Suprapubic skin (tissue), 4 donors: ENCODE results near the gene CLMP. TPM values are rescaled to one million over a fixed set of nuclear protein-coding genes. Genes with fewer than 3 reads are reported as not detected.

Experiments
- DNase-seq, 2 donors: peaks; one replicate each; pipeline ENCODE4 v3.0.0-alpha.2; 2019; ENCODE audit warnings: low spot score in 2 of 2
- H3K27ac ChIP-seq: fragments of 200-600 bp; sonication (generic); one replicate; pipeline ENCODE4 v1.5.1; 2019
- H3K27me3 ChIP-seq: fragments of 200-600 bp; sonication (generic); one replicate; pipeline ENCODE4 v1.5.1; 2019
- H3K36me3 ChIP-seq: fragments of 200-600 bp; sonication (generic); one replicate; pipeline ENCODE4 v1.5.1; 2019
- H3K4me1 ChIP-seq: fragments of 200-600 bp; sonication (generic); one replicate; pipeline ENCODE4 v1.5.1; 2019
- H3K4me3 ChIP-seq: fragments of 200-600 bp; sonication (generic); one replicate; pipeline ENCODE4 v1.5.1; 2019; ENCODE audit warnings: mild to moderate bottlenecking
- H3K9me3 ChIP-seq: fragments of 200-600 bp; sonication (generic); one replicate; pipeline ENCODE4 v1.5.1; 2019
- EP300 ChIP-seq: sonication (generic); formaldehyde crosslinking; IDR thresholded peaks from one replicate; pipeline ENCODE4 v1.6.1; 2017; ENCODE audit warnings: antibody characterized with exemption
- POLR2A ChIP-seq, 2 donors: fragments of 450-650 bp; IDR thresholded peaks; one replicate each; pipeline ENCODE4 v1.6.1; 2017; ENCODE audit warnings: antibody characterized with exemption in 2 of 2, mild to moderate bottlenecking in 2 of 2, moderate library complexity in 2 of 2
- POLR2AphosphoS5 ChIP-seq, 3 donors: sonication (generic); formaldehyde crosslinking; IDR thresholded peaks; one replicate each; pipeline ENCODE4 v1.6.1; 2017; ENCODE audit warnings: antibody characterized with exemption in 3 of 3
- WGBS: methylation state at CpG from one replicate; pipeline ENCODE4 v1.1.5; 2018; 5-methylcytosine and 5-hydroxymethylcytosine counted together
- total RNA-seq, 4 donors: library from RNA; depleted of rRNA; stranded (reverse); fragments of >200 nt; gene quantifications; one replicate each; pipeline ENCODE4 v1.1.0, GENCODE V29; 2016
- TF ChIP-seq, protein P1 (sequence below), 2 donors: fragments of 200-600 bp in 1 of 2; fragments of 450-650 bp in 1 of 2; sonication (generic) in 1 of 2; IDR thresholded peaks; one replicate each; pipeline ENCODE4 v1.5.1; 2016 to 2019; ENCODE audit warnings: antibody characterized with exemption in 2 of 2, mild to moderate bottlenecking in 1 of 2, moderate library complexity in 1 of 2

The CLMP gene
- total RNA-seq, 4 donors from 2014 or later: 17.5 to 26.9 (median 19.9) TPM

DNA sequence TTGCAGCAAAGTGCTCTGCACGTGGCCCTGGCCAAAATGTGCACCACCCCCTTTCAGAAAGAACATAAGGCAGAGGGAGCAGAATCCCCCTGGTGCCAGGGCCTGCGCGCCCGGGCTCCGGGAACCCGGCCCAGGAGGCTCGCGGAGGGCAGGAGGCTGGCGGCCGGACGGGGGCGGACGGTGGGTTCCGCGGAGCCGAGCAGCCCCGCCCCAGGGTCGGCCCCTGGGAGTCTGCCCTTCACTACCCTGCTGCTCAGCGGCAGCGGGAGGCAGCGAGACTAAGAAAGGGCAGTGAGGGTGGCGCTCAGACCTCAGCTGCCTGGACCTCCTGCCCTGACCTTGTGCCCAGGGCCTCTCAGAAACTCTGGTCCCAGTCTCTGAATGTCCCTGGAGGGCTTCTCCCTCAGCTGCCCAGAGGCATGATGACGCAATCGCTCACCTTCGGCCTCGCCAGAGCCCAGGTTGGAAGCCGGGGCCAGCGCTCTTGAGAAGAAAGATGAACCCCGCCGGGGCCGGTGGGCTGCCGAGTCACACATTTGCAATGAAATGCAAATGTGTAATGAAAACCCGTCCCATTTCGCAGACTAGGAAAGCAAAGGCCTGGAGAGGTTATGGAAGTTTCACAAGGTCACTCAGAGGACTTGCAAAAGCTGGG lies 1.1 kb upstream of the CLMP start:
- Histone ChIP-seq H3K27me3 (peaks cover 60% of the 10 kb centered on the region), H3K4me3 (peak overlapping the region; percentile 59), H3K27ac (no peak overlapping the region), H3K4me1 (peaks cover 21% of the 10 kb centered on the region), H3K9me3 (no peaks in the 10 kb centered on the region), H3K36me3 (no peaks in the 10 kb centered on the region)
- no peak for DNase-seq
- TF ChIP-seq EP300 (no peak), POLR2AphosphoS5 (IDR thresholded peaks at IDR 0.05) (no peak), POLR2A (IDR thresholded peaks at IDR 0.05) (no peak)
- TF ChIP-seq, protein P1, sequence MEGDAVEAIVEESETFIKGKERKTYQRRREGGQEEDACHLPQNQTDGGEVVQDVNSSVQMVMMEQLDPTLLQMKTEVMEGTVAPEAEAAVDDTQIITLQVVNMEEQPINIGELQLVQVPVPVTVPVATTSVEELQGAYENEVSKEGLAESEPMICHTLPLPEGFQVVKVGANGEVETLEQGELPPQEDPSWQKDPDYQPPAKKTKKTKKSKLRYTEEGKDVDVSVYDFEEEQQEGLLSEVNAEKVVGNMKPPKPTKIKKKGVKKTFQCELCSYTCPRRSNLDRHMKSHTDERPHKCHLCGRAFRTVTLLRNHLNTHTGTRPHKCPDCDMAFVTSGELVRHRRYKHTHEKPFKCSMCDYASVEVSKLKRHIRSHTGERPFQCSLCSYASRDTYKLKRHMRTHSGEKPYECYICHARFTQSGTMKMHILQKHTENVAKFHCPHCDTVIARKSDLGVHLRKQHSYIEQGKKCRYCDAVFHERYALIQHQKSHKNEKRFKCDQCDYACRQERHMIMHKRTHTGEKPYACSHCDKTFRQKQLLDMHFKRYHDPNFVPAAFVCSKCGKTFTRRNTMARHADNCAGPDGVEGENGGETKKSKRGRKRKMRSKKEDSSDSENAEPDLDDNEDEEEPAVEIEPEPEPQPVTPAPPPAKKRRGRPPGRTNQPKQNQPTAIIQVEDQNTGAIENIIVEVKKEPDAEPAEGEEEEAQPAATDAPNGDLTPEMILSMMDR (IDR thresholded peaks at IDR 0.05): no peak
- WGBS: 65% methylated on average over 12 of the region's 34 CpGs

DNA sequence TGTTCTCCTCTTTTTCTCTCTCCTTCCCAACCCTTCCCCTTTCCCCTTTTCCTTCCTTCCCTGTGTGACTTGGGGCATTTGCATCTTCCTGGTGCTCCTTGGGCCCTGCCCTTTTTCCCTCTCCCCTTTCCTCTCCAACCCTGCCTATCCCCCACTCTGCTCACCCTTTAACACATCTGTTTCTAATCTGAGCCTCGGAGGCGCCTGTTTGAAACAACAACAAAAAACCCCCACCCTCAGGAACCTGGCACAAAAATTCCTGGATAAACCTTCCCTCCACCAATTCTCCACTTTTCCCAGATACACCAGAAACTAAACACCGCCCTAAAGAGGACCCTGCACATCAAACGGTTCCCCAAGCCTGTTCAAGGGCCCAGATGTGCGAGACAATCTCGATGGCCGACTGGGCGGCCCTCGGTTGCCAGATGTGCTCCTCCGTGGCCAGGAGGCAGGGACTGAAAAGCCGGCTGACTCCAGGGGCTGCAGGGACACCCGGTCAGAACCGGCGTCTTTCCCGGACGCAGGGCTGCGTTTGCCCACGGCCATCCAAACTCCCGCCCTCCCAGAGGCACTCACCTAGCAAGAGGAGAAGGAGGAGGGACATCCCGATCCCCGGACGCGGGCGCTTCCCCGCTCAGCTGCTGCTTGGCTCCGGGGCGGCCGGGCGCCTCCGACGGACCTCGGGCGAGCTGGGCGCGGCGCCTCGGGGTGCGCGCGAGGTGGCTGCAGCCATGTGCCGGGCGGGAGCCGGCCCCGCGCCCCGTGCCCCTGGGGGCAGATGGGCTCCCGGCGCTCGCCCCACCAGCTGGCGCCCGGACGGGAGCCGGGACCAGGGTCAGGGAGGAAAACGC lies 486 bp downstream of the CLMP start:
- H3K4me3 ChIP-seq: peak overlapping the region; percentile 59
- no peaks in the 10 kb centered on the region for H3K36me3 ChIP-seq
- H3K9me3 ChIP-seq: no peaks in the 10 kb centered on the region
- DNase-seq: no peak
- no peak for TF ChIP-seq POLR2AphosphoS5 (IDR thresholded peaks at IDR 0.05)
- TF ChIP-seq, protein P1 (IDR thresholded peaks at IDR 0.05): no peak
- no peak for TF ChIP-seq POLR2A (IDR thresholded peaks at IDR 0.05)
- WGBS: 15% methylated on average over 8 of the region's 54 CpGs
- H3K27ac ChIP-seq: peak overlapping the region; percentile 89
- peaks cover 54% of the 10 kb centered on the region for H3K27me3 ChIP-seq
- peaks cover 21% of the 10 kb centered on the region for H3K4me1 ChIP-seq

DNA sequence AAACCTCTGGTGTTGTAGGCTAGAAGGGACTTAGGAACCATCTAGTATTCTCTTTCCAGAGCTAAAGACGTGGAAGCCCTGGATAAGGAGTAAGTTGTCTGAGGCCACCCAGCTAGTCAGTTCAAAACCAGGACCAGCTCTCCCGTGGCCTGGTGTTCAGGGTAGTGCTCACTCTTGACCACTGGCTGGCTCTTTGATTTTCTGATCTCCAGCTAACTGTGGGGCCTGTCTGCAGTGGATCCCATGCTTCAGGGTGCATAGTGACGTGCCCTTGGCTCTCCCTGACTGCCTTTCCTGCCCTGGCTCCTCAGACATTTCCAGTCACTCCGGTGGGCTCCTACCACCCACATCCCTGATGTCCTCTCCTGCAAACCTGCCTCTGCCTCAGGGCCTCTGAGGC lies 1.3 kb downstream of the CLMP start:
- peaks cover 54% of the 10 kb centered on the region for H3K27me3 ChIP-seq
- H3K27ac ChIP-seq: peak overlapping the region; percentile 89
- TF ChIP-seq, protein P1 (IDR thresholded peaks at IDR 0.05): no peak
- TF ChIP-seq POLR2A (IDR thresholded peaks at IDR 0.05) (no peak), POLR2AphosphoS5 (IDR thresholded peaks at IDR 0.05) (no peak), EP300 (no peak)
- H3K4me3 ChIP-seq: peak overlapping the region; percentile 59
- no peak for DNase-seq
- H3K4me1 ChIP-seq: peaks cover 21% of the 10 kb centered on the region
- 58% methylated on average over 4 of the region's 4 CpGs for WGBS
- no peaks in the 10 kb centered on the region for H3K36me3 ChIP-seq
- no peaks in the 10 kb centered on the region for H3K9me3 ChIP-seq

DNA sequence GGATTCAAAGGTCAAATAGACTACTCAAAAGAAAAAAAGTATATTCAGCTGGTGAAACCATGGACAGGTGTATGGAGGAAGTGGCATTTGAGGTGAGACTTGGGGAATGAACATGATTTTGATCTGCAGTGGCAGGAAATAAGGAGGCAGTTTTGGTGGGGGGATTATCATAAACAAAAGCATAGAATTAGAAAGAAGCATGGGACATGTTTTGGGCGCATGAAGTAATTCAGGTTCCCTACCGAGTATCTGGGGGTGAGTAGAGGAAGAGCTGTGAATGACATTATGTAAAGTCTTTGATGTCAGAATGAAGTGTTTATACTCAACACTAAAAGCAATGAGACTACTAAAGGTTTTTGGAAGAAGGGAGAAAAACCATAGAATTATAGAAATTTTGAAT lies 3.1 kb downstream of the CLMP start:
- 83% methylated on average over 2 of the region's 2 CpGs for WGBS
- DNase-seq: no peak
- no peaks in the 10 kb centered on the region for H3K9me3 ChIP-seq
- TF ChIP-seq POLR2AphosphoS5 (IDR thresholded peaks at IDR 0.05) (no peak), POLR2A (IDR thresholded peaks at IDR 0.05) (no peak), EP300 (no peak)
- TF ChIP-seq, protein P1 (IDR thresholded peaks at IDR 0.05): no peak
- H3K27ac ChIP-seq: no peak overlapping the region
- H3K36me3 ChIP-seq: no peaks in the 10 kb centered on the region
- H3K4me1 ChIP-seq: peaks cover 21% of the 10 kb centered on the region
- peaks cover 45% of the 10 kb centered on the region for H3K27me3 ChIP-seq
- H3K4me3 ChIP-seq: no peak overlapping the region

DNA sequence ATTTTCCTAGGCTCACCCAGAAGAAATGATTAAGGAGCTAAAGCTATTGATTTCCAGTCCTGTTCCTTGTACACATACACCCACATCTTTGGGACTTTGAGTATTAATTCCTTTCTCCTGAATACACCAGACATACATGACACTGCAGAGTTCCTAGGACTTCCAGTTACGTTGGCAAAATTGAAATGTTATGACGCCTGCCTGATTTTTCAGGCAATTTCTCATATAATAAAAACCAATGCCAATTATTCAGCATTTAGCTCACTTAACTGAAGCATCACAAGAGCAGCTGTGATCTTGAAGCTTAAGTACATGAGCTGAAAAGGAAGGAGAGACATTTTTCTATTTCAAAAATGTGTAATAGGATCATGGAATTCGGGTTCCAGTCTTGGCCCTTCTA lies 4.5 kb downstream of the CLMP start:
- H3K4me1 ChIP-seq: peaks cover 15% of the 10 kb centered on the region
- no peak for DNase-seq
- H3K4me3 ChIP-seq: no peak overlapping the region
- peaks cover 35% of the 10 kb centered on the region for H3K27me3 ChIP-seq
- H3K27ac ChIP-seq: no peak overlapping the region
- H3K9me3 ChIP-seq: no peaks in the 10 kb centered on the region
- no peaks in the 10 kb centered on the region for H3K36me3 ChIP-seq
- 57% methylated on average over 3 of the region's 3 CpGs for WGBS
- TF ChIP-seq EP300 (no peak), POLR2AphosphoS5 (IDR thresholded peaks at IDR 0.05) (no peak), POLR2A (IDR thresholded peaks at IDR 0.05) (no peak)
- TF ChIP-seq, protein P1 (IDR thresholded peaks at IDR 0.05): no peak
